ENCODE measurements around the gene LOXL3. TPM values are rescaled to one million over a fixed set of nuclear protein-coding genes. Genes with fewer than 3 reads are reported as not detected.

LOXL3 gene
- polyA plus RNA-seq, 2 donors = 0.71 to 0.79 TPM

- peaks cover 17 to 24% of the 10 kb centered on the region in 2 donors for H3K4me1 ChIP-seq (ENCODE audit: control insufficient read depth in 2 of 2, insufficient read depth in 2 of 2, low read length in 1 of 2)
- H3K36me3 ChIP-seq (ENCODE audit: control insufficient read depth in 2 of 2, insufficient read depth in 2 of 2, low read length in 1 of 2) = peaks cover 0 to 8% of the 10 kb centered on the region in 2 donors
- peaks cover 0 to 14% of the 10 kb centered on the region in 2 donors for H3K27me3 ChIP-seq (ENCODE audit: control insufficient read depth in 1 of 2, insufficient read depth in 2 of 2, low read length in 2 of 2)
- peak overlapping the region; percentile 46 to 56 for H3K4me3 ChIP-seq (ENCODE audit: low read depth in 1 of 2, low read length in 2 of 2)
- no peaks in the 10 kb centered on the region for H3K9me3 ChIP-seq (ENCODE audit: control insufficient read depth in 2 of 2, insufficient read depth in 1 of 2, low read depth in 1 of 2, low read length in 1 of 2)
- 2 to 3% methylated on average over 59 to 67 of the region's 67 CpGs for WGBS, 2 donors
- peak overlapping the region; percentile 16 to 49 for H3K27ac ChIP-seq (ENCODE audit: low read depth in 2 of 2, low read length in 1 of 2)
These were observed 50.8 kb downstream of the LOXL3 start for GRCh38 chr2:74502720-74503505.

- H3K4me1 ChIP-seq (ENCODE audit: control insufficient read depth in 2 of 2, insufficient read depth in 2 of 2, low read length in 1 of 2) = peaks cover 17 to 28% of the 10 kb centered on the region in 2 donors
- WGBS, 2 donors = 21% methylated on average over 32 of the region's 32 CpGs
- H3K4me3 ChIP-seq (ENCODE audit: low read depth in 1 of 2, low read length in 2 of 2) = peak overlapping the region; percentile 46 to 56
- peak overlapping the region in 1 of 2 donors; percentile 49 for H3K27ac ChIP-seq (ENCODE audit: low read depth in 2 of 2, low read length in 1 of 2)
- H3K27me3 ChIP-seq (ENCODE audit: control insufficient read depth in 1 of 2, insufficient read depth in 2 of 2, low read length in 2 of 2) = peaks cover 0 to 14% of the 10 kb centered on the region in 2 donors
- peaks cover 0 to 8% of the 10 kb centered on the region in 2 donors for H3K36me3 ChIP-seq (ENCODE audit: control insufficient read depth in 2 of 2, insufficient read depth in 2 of 2, low read length in 1 of 2)
- no peaks in the 10 kb centered on the region for H3K9me3 ChIP-seq (ENCODE audit: control insufficient read depth in 2 of 2, insufficient read depth in 1 of 2, low read depth in 1 of 2, low read length in 1 of 2)
These were observed 51.5 kb downstream of the LOXL3 start for GRCh38 chr2:74502147-74502719.

- WGBS, 2 donors = 78 to 84% methylated on average over 17 to 18 of the region's 18 CpGs
- no peaks in the 10 kb centered on the region for H3K9me3 ChIP-seq (ENCODE audit: control insufficient read depth in 2 of 2, insufficient read depth in 1 of 2, low read depth in 1 of 2, low read length in 1 of 2)
- H3K27me3 ChIP-seq (ENCODE audit: control insufficient read depth in 1 of 2, insufficient read depth in 2 of 2, low read length in 2 of 2) = peaks cover 0 to 14% of the 10 kb centered on the region in 2 donors
- H3K27ac ChIP-seq (ENCODE audit: low read depth in 2 of 2, low read length in 1 of 2) = no peak overlapping the region
- peaks cover 0 to 8% of the 10 kb centered on the region in 2 donors for H3K36me3 ChIP-seq (ENCODE audit: control insufficient read depth in 2 of 2, insufficient read depth in 2 of 2, low read length in 1 of 2)
- no peak overlapping the region for H3K4me3 ChIP-seq (ENCODE audit: low read depth in 1 of 2, low read length in 2 of 2)
- H3K4me1 ChIP-seq (ENCODE audit: control insufficient read depth in 2 of 2, insufficient read depth in 2 of 2, low read length in 1 of 2) = peaks cover 17 to 22% of the 10 kb centered on the region in 2 donors
These were observed 52.2 kb downstream of the LOXL3 start for GRCh38 chr2:74501335-74502071.

- H3K36me3 ChIP-seq (ENCODE audit: control insufficient read depth in 2 of 2, insufficient read depth in 2 of 2, low read length in 1 of 2) = peaks cover 0 to 6% of the 10 kb centered on the region in 2 donors
- H3K9me3 ChIP-seq (ENCODE audit: control insufficient read depth in 2 of 2, insufficient read depth in 1 of 2, low read depth in 1 of 2, low read length in 1 of 2) = no peaks in the 10 kb centered on the region
- H3K4me3 ChIP-seq (ENCODE audit: low read depth in 1 of 2, low read length in 2 of 2) = no peak overlapping the region
- H3K27me3 ChIP-seq (ENCODE audit: control insufficient read depth in 1 of 2, insufficient read depth in 2 of 2, low read length in 2 of 2) = peaks cover 0 to 14% of the 10 kb centered on the region in 2 donors
- H3K4me1 ChIP-seq (ENCODE audit: control insufficient read depth in 2 of 2, insufficient read depth in 2 of 2, low read length in 1 of 2) = peaks cover 17 to 18% of the 10 kb centered on the region in 2 donors
- no peak overlapping the region for H3K27ac ChIP-seq (ENCODE audit: low read depth in 2 of 2, low read length in 1 of 2)
These were observed 53.2 kb downstream of the LOXL3 start for GRCh38 chr2:74500578-74500946.

GRCh38 chr2:74499940-74500577, 53.7 kb downstream of the LOXL3 start:
- 63 to 68% methylated on average over 15 of the region's 15 CpGs for WGBS, 2 donors
- H3K27ac ChIP-seq (ENCODE audit: low read depth in 2 of 2, low read length in 1 of 2) = no peak overlapping the region
- no peaks in the 10 kb centered on the region for H3K9me3 ChIP-seq (ENCODE audit: control insufficient read depth in 2 of 2, insufficient read depth in 1 of 2, low read depth in 1 of 2, low read length in 1 of 2)
- peaks cover 0 to under 1% of the 10 kb centered on the region in 2 donors for H3K36me3 ChIP-seq (ENCODE audit: control insufficient read depth in 2 of 2, insufficient read depth in 2 of 2, low read length in 1 of 2)
- H3K4me1 ChIP-seq (ENCODE audit: control insufficient read depth in 2 of 2, insufficient read depth in 2 of 2, low read length in 1 of 2) = peaks cover 17 to 18% of the 10 kb centered on the region in 2 donors
- H3K4me3 ChIP-seq (ENCODE audit: low read depth in 1 of 2, low read length in 2 of 2) = no peak overlapping the region
- peaks cover 0 to 14% of the 10 kb centered on the region in 2 donors for H3K27me3 ChIP-seq (ENCODE audit: control insufficient read depth in 1 of 2, insufficient read depth in 2 of 2, low read length in 2 of 2)

GRCh38 chr2:74499267-74499939, 54.3 kb downstream of the LOXL3 start, which contains the start of gene LBX2:
Gene LBX2 (minus strand): TSS chr2:74499603. CDS start chr2:74499537, 66 bp downstream.
- Histone ChIP-seq H3K36me3 (ENCODE audit: control insufficient read depth in 2 of 2, insufficient read depth in 2 of 2, low read length in 1 of 2) (no peaks in the 10 kb centered on the region), H3K27ac (ENCODE audit: low read depth in 2 of 2, low read length in 1 of 2) (no peak within 1 kb of the TSS), H3K27me3 (ENCODE audit: control insufficient read depth in 1 of 2, insufficient read depth in 2 of 2, low read length in 2 of 2) (peaks cover 0 to 14% of the 10 kb centered on the region in 2 donors), H3K9me3 (ENCODE audit: control insufficient read depth in 2 of 2, insufficient read depth in 1 of 2, low read depth in 1 of 2, low read length in 1 of 2) (no peaks in the 10 kb centered on the region), H3K4me3 (ENCODE audit: low read depth in 1 of 2, low read length in 2 of 2) (peak within 1 kb of the TSS; percentile 30 to 32), H3K4me1 (ENCODE audit: control insufficient read depth in 2 of 2, insufficient read depth in 2 of 2, low read length in 1 of 2) (peaks cover 17 to 18% of the 10 kb centered on the region in 2 donors)
- WGBS, 2 donors = 8 to 11% methylated on average over 62 to 65 of the region's 65 CpGs

GRCh38 chr2:74498500-74499266, 55.1 kb downstream of the LOXL3 start:
- Histone ChIP-seq H3K36me3 (ENCODE audit: control insufficient read depth in 2 of 2, insufficient read depth in 2 of 2, low read length in 1 of 2) (peaks cover 0 to under 1% of the 10 kb centered on the region in 2 donors), H3K4me3 (ENCODE audit: low read depth in 1 of 2, low read length in 2 of 2) (peak overlapping the region; percentile 32 to 42), H3K27ac (ENCODE audit: low read depth in 2 of 2, low read length in 1 of 2) (no peak overlapping the region), H3K4me1 (ENCODE audit: control insufficient read depth in 2 of 2, insufficient read depth in 2 of 2, low read length in 1 of 2) (peaks cover 17 to 18% of the 10 kb centered on the region in 2 donors), H3K9me3 (ENCODE audit: control insufficient read depth in 2 of 2, insufficient read depth in 1 of 2, low read depth in 1 of 2, low read length in 1 of 2) (no peaks in the 10 kb centered on the region), H3K27me3 (ENCODE audit: control insufficient read depth in 1 of 2, insufficient read depth in 2 of 2, low read length in 2 of 2) (peaks cover 0 to 14% of the 10 kb centered on the region in 2 donors)
- WGBS, 2 donors = 2 to 4% methylated on average over 41 of the region's 41 CpGs

- 3% methylated on average over 59 to 61 of the region's 61 CpGs for WGBS, 2 donors
- Histone ChIP-seq H3K9me3 (ENCODE audit: control insufficient read depth in 2 of 2, insufficient read depth in 1 of 2, low read depth in 1 of 2, low read length in 1 of 2) (no peaks in the 10 kb centered on the region), H3K4me1 (ENCODE audit: control insufficient read depth in 2 of 2, insufficient read depth in 2 of 2, low read length in 1 of 2) (peaks cover 17 to 18% of the 10 kb centered on the region in 2 donors), H3K27me3 (ENCODE audit: control insufficient read depth in 1 of 2, insufficient read depth in 2 of 2, low read length in 2 of 2) (peaks cover 0 to 14% of the 10 kb centered on the region in 2 donors), H3K27ac (ENCODE audit: low read depth in 2 of 2, low read length in 1 of 2) (no peak overlapping the region), H3K4me3 (ENCODE audit: low read depth in 1 of 2, low read length in 2 of 2) (peak overlapping the region; percentile 32 to 42), H3K36me3 (ENCODE audit: control insufficient read depth in 2 of 2, insufficient read depth in 2 of 2, low read length in 1 of 2) (peaks cover 3 to 6% of the 10 kb centered on the region in 2 donors)
These were observed 55.8 kb downstream of the LOXL3 start for GRCh38 chr2:74497777-74498499.
